MCF 10A (cell line): ENCODE results near the gene CAMK2A. TPM values are rescaled to one million over a fixed set of nuclear protein-coding genes. Genes with fewer than 3 reads are reported as not detected.

Source experiments
- BruUV-seq: library from RNA; stranded (reverse); fragments of 400-500 nt; replicated peaks from 2 replicates; lab custom pipeline; 2021; lab: Mats Ljungman, UMichigan
- CTCF ChIA-PET: fragments of 300-600 bp; sonication (Branson Sonifier 250); formaldehyde crosslinking; extraction: SDS; loops from one replicate; lab custom pipeline; 2021; ENCODE audit warnings: antibody characterized with exemption, inconsistent platforms; lab: Yijun Ruan, JAX
- POLR2A ChIA-PET: fragments of 300-600, 350-650 bp; sonication (Branson Sonifier 250); formaldehyde crosslinking; extraction: SDS; loops from one replicate; lab custom pipeline; 2020; ENCODE audit warnings: antibody characterized with exemption, inconsistent platforms; lab: Yijun Ruan, JAX
- DNase-seq: peaks from one replicate; pipeline ENCODE4 v3.0.0-alpha.2; 2018; ENCODE audit not compliant: unreplicated experiment
- H3K27ac Mint-ChIP-seq: one replicate; pipeline ENCODE4 v1.8.0; 2022; ENCODE audit warnings: mild to moderate bottlenecking, low read depth, mixed read lengths; ENCODE audit not compliant: unreplicated experiment
- H3K27me3 Mint-ChIP-seq: one replicate; pipeline ENCODE4 v1.8.0; 2022; ENCODE audit warnings: mixed read lengths; ENCODE audit not compliant: insufficient read depth, unreplicated experiment
- H3K36me3 Mint-ChIP-seq: one replicate; pipeline ENCODE4 v1.8.0; 2022; ENCODE audit warnings: mild to moderate bottlenecking, moderate library complexity, mixed read lengths; ENCODE audit not compliant: insufficient read depth, unreplicated experiment
- H3K4me1 Mint-ChIP-seq: one replicate; pipeline ENCODE4 v1.8.0; 2022; ENCODE audit warnings: mixed read lengths; ENCODE audit not compliant: insufficient read depth, unreplicated experiment
- H3K4me3 Mint-ChIP-seq: one replicate; pipeline ENCODE4 v1.8.0; 2022; ENCODE audit warnings: mild to moderate bottlenecking, moderate library complexity, mixed read lengths; ENCODE audit not compliant: unreplicated experiment
- H3K9me3 Mint-ChIP-seq: one replicate; pipeline ENCODE4 v1.8.0; 2022; ENCODE audit warnings: mixed read lengths; ENCODE audit not compliant: unreplicated experiment
- intact Hi-C: fragments of 100-400 bp; cut with micrococcal nuclease; formaldehyde crosslinking; loops from 2 replicates; pipeline ENCODE4 v1.14.1; 2022
- total RNA-seq: library from RNA; stranded (reverse); gene quantifications from 2 replicates; pipeline ENCODE4 v1.2.3, GENCODE V29; 2022
- TF ChIP-seq, protein P1 (sequence below): fragments of 200-600 bp; IDR thresholded peaks from one replicate; pipeline ENCODE4 v1.8.0; 2022; ENCODE audit warnings: antibody characterized with exemption, mild to moderate bottlenecking; ENCODE audit not compliant: unreplicated experiment

CAMK2A gene
- total RNA-seq, 1 experiment from 2014 or later = not detected

DNA sequence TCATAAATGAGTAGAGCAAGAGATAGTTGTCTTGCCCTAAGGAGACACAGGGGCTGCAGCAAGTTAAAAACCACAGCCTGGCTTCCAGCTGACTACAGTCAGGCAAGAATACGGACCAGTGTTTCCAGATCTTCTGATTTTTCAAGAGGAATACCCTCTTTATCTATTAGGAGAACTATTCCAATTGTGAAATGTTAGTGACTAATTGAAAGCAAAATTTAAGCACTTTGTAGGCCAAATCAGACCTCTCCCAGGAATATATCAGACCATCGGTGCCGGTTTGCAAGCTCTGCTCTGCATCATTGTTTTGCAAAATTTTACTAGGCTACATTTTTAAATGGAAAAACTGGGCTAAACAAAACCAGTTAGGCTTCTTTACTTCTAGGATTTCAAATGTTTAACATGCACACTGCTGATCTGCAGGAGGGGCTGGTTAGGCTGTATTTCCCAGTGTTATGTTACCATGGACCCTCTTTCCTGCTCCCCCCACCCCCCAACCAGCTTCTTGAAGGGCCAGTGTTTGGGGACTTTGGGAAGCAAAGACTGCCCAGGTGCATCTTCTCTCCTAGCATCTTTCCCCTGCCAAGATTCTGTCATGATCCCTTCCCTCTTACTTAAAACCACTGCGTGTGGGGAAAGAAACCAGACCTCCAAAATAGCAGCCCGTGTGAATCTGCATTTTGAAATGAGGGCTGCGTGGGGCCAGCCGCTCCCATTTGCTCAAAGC lies 14.2 kb upstream of the CAMK2A start:
- TF ChIP-seq, protein P1, sequence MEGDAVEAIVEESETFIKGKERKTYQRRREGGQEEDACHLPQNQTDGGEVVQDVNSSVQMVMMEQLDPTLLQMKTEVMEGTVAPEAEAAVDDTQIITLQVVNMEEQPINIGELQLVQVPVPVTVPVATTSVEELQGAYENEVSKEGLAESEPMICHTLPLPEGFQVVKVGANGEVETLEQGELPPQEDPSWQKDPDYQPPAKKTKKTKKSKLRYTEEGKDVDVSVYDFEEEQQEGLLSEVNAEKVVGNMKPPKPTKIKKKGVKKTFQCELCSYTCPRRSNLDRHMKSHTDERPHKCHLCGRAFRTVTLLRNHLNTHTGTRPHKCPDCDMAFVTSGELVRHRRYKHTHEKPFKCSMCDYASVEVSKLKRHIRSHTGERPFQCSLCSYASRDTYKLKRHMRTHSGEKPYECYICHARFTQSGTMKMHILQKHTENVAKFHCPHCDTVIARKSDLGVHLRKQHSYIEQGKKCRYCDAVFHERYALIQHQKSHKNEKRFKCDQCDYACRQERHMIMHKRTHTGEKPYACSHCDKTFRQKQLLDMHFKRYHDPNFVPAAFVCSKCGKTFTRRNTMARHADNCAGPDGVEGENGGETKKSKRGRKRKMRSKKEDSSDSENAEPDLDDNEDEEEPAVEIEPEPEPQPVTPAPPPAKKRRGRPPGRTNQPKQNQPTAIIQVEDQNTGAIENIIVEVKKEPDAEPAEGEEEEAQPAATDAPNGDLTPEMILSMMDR = no peak
- Mint-ChIP-seq H3K36me3 (no peaks in the 10 kb centered on the region), H3K27ac (no peak overlapping the region), H3K4me1 (peaks cover 32% of the 10 kb centered on the region), H3K4me3 (no peak overlapping the region), H3K27me3 (no peaks in the 10 kb centered on the region), H3K9me3 (no peaks in the 10 kb centered on the region)
- POLR2A ChIA-PET = interaction anchor here (0.8 to 2.8 kb wide), 3 partner anchors 10 to 16 kb away, joined by 3 to 13 read pairs (median 5); no protein-coding TSS in a partner anchor
- intact Hi-C loops = no loop called here
- CTCF ChIA-PET = interaction anchor here (0.5 to 2.2 kb wide), 4 partner anchors 45 to 184 kb away, joined by 3 to 11 read pairs (median 4); no protein-coding TSS in a partner anchor
- no peak for DNase-seq
- no TSS peak for BruUV-seq

DNA sequence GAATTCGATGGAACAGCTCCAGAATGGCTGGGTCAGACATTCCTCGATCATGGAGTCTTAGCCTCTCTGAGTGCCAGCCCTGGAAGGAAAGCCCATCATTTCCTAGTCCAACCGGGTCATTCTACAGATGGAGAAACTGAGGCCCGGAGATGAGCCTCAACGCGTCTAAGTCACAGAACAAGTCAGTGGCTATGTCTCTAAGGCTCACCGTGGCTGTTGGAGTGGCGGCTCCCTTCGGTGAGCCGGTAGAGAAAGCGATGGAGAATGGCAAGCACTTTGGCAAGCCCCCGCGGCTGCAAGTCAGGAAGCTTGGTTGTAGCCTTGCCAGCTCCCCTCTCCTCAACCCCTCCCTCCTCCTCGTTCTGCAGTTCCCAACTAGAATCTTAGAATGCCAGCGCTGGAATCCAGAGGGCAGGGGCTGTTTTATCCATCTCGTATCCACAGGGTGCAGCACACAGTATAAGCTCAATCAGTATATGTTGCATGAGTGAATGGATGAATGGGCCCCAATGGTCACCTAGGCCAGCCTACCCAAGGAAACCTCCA lies 13.6 kb upstream of the CAMK2A start:
- H3K4me3 Mint-ChIP-seq = no peak overlapping the region
- peaks cover 38% of the 10 kb centered on the region for H3K4me1 Mint-ChIP-seq
- H3K27me3 Mint-ChIP-seq = no peaks in the 10 kb centered on the region
- no peaks in the 10 kb centered on the region for H3K36me3 Mint-ChIP-seq
- TF ChIP-seq, protein P1 = no peak
- CTCF ChIA-PET = interaction anchor here (0.5 to 2.2 kb wide), 4 partner anchors 17 to 183 kb away, joined by 3 to 11 read pairs (median 3); no protein-coding TSS in a partner anchor
- H3K27ac Mint-ChIP-seq = no peak overlapping the region
- no TSS peak for BruUV-seq
- H3K9me3 Mint-ChIP-seq = no peaks in the 10 kb centered on the region
- no peak for DNase-seq
- POLR2A ChIA-PET = interaction anchor here (1.1 to 2.8 kb wide), 3 partner anchors 14 to 17 kb away, joined by 4 to 13 read pairs (median 5); no protein-coding TSS in a partner anchor
- intact Hi-C loops = no loop called here

DNA sequence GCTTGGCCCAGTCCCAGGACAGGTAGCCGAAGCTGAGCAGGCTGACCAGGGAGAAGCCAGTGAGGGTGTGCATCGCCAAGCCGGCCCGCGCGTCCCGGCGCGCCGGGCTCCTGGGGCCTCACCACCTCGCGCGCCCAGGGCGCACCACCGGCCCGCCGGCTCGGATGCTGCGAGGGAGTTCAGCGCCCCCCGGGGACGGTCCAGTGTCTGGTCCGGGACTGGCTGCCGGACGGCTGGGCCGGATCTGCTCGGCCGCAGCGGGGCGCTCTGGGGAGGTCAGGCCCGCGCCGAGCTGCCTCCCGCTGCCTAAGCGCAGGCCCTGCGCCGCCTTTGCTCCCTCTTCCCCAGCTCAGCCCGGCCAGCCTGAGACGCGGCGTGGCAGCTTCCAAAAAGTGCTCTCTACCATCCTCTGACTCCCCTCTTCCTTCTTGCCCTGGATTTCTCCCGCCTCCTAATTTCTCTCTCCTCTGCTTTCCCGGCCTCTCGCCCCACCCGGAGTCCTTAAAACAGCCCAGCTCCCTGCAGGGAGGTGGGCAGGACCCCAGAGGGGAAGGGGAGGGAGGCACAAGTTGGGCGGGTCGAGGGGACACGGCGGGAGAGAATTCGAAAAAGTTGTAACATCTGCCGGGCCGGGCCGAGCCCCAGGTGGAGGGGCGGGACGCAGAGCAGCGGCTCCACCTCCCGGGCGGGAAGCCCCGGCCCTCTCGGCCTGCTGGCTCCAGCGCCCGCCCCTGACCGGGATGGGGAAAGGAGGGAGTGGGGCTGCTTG lies 12.9 kb upstream of the CAMK2A start, which contains the start of gene ARSI:
Gene ARSI (minus strand): TSS at position 605 of the 769 bp plus-strand sequence. CDS start 532 bp downstream, at position 73.
- TF ChIP-seq, protein P1 = no peak
- Mint-ChIP-seq H3K27me3 (no peaks in the 10 kb centered on the region), H3K27ac (no peak within 1 kb of the TSS), H3K9me3 (no peaks in the 10 kb centered on the region), H3K36me3 (no peaks in the 10 kb centered on the region), H3K4me3 (no peak within 1 kb of the TSS), H3K4me1 (peaks cover 38% of the 10 kb centered on the region)
- BruUV-seq = no TSS peak
- CTCF ChIA-PET = interaction anchor here (1.3 to 2.2 kb wide), 2 partner anchors 18 to 49 kb away, joined by 3 to 11 read pairs; no protein-coding TSS in a partner anchor
- POLR2A ChIA-PET = interaction anchor here (0.6 to 2.8 kb wide), 3 partner anchors 14 to 864 kb away, joined by 4 to 13 read pairs (median 4); no protein-coding TSS in a partner anchor
- DNase-seq = peak; percentile 49
- intact Hi-C loops = no loop called here
